Measurements from ENCODE around the gene KLHL40.
"Not testable (repeated sequence)": the region's sequence is repeated elsewhere in the genome, so short reads cannot be mapped to it uniquely, and the experiment has no call there.

DNA sequence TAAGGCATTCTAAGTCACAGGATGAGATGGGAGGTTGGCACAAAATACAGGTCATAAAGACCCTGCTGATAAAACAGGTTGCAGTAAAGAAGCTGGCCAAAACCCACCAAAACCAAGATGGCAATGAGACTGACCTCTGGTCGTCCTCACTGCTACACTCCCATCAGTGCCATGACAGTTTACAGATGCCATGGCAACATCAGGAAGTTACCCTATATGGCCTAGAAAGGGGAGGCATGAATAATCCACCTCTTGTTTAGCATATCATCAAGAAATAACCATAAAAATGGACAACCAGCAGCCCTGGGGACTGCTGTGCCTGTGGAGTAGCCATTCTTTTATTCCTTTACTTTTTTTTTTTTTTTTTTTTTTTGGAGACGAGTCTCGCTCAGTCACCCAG, 37.1 kb downstream of the KLHL40 start:
- TF ChIP-seq, protein P1, sequence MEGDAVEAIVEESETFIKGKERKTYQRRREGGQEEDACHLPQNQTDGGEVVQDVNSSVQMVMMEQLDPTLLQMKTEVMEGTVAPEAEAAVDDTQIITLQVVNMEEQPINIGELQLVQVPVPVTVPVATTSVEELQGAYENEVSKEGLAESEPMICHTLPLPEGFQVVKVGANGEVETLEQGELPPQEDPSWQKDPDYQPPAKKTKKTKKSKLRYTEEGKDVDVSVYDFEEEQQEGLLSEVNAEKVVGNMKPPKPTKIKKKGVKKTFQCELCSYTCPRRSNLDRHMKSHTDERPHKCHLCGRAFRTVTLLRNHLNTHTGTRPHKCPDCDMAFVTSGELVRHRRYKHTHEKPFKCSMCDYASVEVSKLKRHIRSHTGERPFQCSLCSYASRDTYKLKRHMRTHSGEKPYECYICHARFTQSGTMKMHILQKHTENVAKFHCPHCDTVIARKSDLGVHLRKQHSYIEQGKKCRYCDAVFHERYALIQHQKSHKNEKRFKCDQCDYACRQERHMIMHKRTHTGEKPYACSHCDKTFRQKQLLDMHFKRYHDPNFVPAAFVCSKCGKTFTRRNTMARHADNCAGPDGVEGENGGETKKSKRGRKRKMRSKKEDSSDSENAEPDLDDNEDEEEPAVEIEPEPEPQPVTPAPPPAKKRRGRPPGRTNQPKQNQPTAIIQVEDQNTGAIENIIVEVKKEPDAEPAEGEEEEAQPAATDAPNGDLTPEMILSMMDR (conservative IDR thresholded peaks at IDR 0.05; ENCODE audit: low read length): not testable (repeated sequence)
- TF ChIP-seq EZH2phosphoT487 (IDR thresholded peaks at IDR 0.05; ENCODE audit: borderline replicate concordance, low read depth, low read length): not testable (repeated sequence)

Measured in OCI-LY7 (cell line).